GM21717 (cell line): Measurements from ENCODE around the gene ZNF831.

Experiments
- ATAC-seq: cut with Tn5 transposase; IDR thresholded peaks from one replicate; pipeline ENCODE4 v1.9.1; 2021; ENCODE audit warnings: mild to moderate bottlenecking, moderate library complexity; ENCODE audit not compliant: unreplicated experiment

ZNF831 gene

GRCh38 chr20:59163631-59164530 is at the start of gene ZNF831:
Gene ZNF831 (plus strand): TSS chr20:59163821. CDS start chr20:59191020, 27,199 bp downstream.
- ATAC-seq, result no peak

- ATAC-seq, result no peak
Observed at GRCh38 chr20:59117526-59117925, 46.1 kb upstream of the ZNF831 start.

GRCh38 chr20:59118855-59119254 is 44.8 kb upstream of the ZNF831 start:
- ATAC-seq, result no peak

GRCh38 chr20:59120491-59120890 is 43.1 kb upstream of the ZNF831 start:
- no peak for ATAC-seq

- ATAC-seq, result no peak
Observed at GRCh38 chr20:59120919-59121318, 42.7 kb upstream of the ZNF831 start.

GRCh38 chr20:59121714-59122565 is 41.7 kb upstream of the ZNF831 start:
- no peak for ATAC-seq

GRCh38 chr20:59122566-59122919 is 41.1 kb upstream of the ZNF831 start:
- ATAC-seq, result no peak

GRCh38 chr20:59123011-59123677 is 40.5 kb upstream of the ZNF831 start:
- ATAC-seq, result no peak

GRCh38 chr20:59123678-59124255 is 39.9 kb upstream of the ZNF831 start:
- ATAC-seq, result no peak

GRCh38 chr20:59124296-59125029 is 39.2 kb upstream of the ZNF831 start:
- no peak for ATAC-seq

- no peak for ATAC-seq
Observed at GRCh38 chr20:59125332-59125731, 38.3 kb upstream of the ZNF831 start.

GRCh38 chr20:59125836-59126235 is 37.8 kb upstream of the ZNF831 start:
- no peak for ATAC-seq

GRCh38 chr20:59127839-59128238 is 35.8 kb upstream of the ZNF831 start:
- ATAC-seq, result no peak

- no peak for ATAC-seq
Observed at GRCh38 chr20:59131551-59132285, 31.9 kb upstream of the ZNF831 start.

GRCh38 chr20:59134182-59134581 is 29.4 kb upstream of the ZNF831 start:
- no peak for ATAC-seq

- no peak for ATAC-seq
Observed at GRCh38 chr20:59135093-59135492, 28.5 kb upstream of the ZNF831 start.

GRCh38 chr20:59136027-59136426 is 27.6 kb upstream of the ZNF831 start:
- no peak for ATAC-seq

- no peak for ATAC-seq
Observed at GRCh38 chr20:59137532-59137931, 26.1 kb upstream of the ZNF831 start.

- ATAC-seq, result no peak
Observed at GRCh38 chr20:59138114-59138748, 25.4 kb upstream of the ZNF831 start.
